ENCODE measurements around the gene SKIL. TPM values are rescaled to one million over a fixed set of nuclear protein-coding genes. Genes with fewer than 3 reads are reported as not detected.

The SKIL gene
- total and polyA plus RNA-seq, 2 donors (not counting 1 experiment from before 2014, with no cell fraction given) = 7.7 to 145 TPM

DNA sequence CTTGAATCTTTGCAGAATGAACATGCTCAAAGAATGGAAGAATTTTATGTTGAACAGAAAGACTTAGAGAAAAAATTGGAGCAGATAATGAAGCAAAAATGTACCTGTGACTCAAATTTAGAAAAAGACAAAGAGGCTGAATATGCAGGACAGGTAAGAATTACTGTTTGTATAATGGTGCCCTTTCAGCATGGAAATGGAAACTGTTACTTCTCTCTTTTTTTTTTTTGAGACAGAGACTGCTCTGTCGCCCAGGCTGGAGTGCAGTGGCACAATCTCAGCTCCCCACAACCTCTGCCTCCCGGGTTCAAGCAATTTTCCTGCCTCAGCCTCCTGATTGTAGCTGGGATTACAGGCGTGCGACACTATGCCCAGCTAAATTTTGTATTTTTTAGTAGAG is 33.6 kb downstream of the SKIL start:
- Histone ChIP-seq H3K79me2 (ENCODE audit: control insufficient read depth, insufficient read depth, low read length) (peaks cover 22% of the 10 kb centered on the region), H3K9ac (ENCODE audit: low read length) (no peak overlapping the region), H3K27me3 (replicated peaks in 1 of 4; ENCODE audit: control extremely low read depth in 1 of 4, control insufficient read depth in 3 of 4, insufficient read depth in 4 of 4, low read length in 3 of 4) (no peaks in the 10 kb centered on the region), H3K27ac (ENCODE audit: low read length in 2 of 2) (peak overlapping the region; percentile 7 to 62), H3K36me3 (replicated peaks in 1 of 2; ENCODE audit: control extremely low read depth in 1 of 2, control insufficient read depth in 1 of 2, extremely low read depth in 1 of 2, insufficient read depth in 2 of 2, low read length in 1 of 2) (peaks cover 6 to 40% of the 10 kb centered on the region in 2 experiments), H3K9me3 (ENCODE audit: control extremely low read depth in 1 of 3, control insufficient read depth in 2 of 3, insufficient read depth in 1 of 3, low read length in 2 of 3) (peaks cover 0 to 3% (median 0%) of the 10 kb centered on the region in 3 donors), H3K4me1 (ENCODE audit: control insufficient read depth in 2 of 2, insufficient read depth in 2 of 2, low read length in 2 of 2) (peaks cover 7 to 10% of the 10 kb centered on the region in 2 donors), H2AFZ (ENCODE audit: insufficient read depth, low read depth, low read length, poor library complexity, severe bottlenecking) (no peak overlapping the region), H3K4me3 (ENCODE audit: control extremely low read depth in 1 of 5, extremely low read depth in 1 of 5, insufficient read depth in 1 of 5, low read depth in 2 of 5, low read length in 4 of 5) (no peak overlapping the region), H4K20me1 (ENCODE audit: control insufficient read depth, insufficient read depth, low read length, poor library complexity, severe bottlenecking) (no peaks in the 10 kb centered on the region), H3K4me2 (replicated peaks; ENCODE audit: low read depth, low read length, poor library complexity, severe bottlenecking) (no peak overlapping the region)
- ChIA-PET CTCF (interaction anchor here (1.1 to 1.3 kb wide), 3 partner anchors 23 to 82 kb away, joined by 3 to 5 read pairs (median 4); no protein-coding TSS in a partner anchor), POLR2A (no interaction called here)
- DNase-seq (no peak), ATAC-seq (ENCODE audit: low read depth) (no peak)
- TF ChIP-seq CTCF (IDR thresholded peaks at IDR 0.05) (no peak), EZH2 (IDR thresholded peaks at IDR 0.05; ENCODE audit: borderline replicate concordance, insufficient read depth, low read depth, low read length, poor library complexity, severe bottlenecking) (no peak)
- H3K27me3 Mint-ChIP-seq = no peaks in the 10 kb centered on the region
- WGBS (ENCODE audit: insufficient coverage) = 100% methylated on average over 2 of the region's 4 CpGs
- H3K4me3 Mint-ChIP-seq = no peak overlapping the region
- intact Hi-C loops (cut with micrococcal nuclease) = no loop called here
- peak overlapping the region; percentile 0 for H3K27ac Mint-ChIP-seq
- H3K4me1 Mint-ChIP-seq = peaks cover 19% of the 10 kb centered on the region
- no peaks in the 10 kb centered on the region for H3K9me3 Mint-ChIP-seq (ENCODE audit: insufficient read depth)

DNA sequence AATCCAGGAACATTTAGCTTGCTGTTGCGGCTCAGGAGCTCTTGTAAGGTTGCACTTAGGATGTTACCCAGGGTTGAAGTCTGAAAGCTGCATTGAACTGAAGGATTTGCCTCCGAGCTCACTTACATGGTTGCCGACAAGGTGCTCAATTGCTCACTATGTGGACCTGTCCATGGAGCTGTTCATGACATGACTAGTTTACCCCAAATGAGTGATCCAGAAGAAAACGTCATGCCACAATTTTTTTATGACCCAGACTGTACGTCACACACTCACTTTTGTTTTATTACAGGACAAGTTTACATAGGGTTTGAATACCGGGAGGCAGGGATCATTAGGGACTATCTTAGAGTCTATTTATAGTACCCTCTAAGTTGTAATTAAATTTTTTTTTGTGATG is 40.2 kb downstream of the SKIL start:
- H3K4me1 ChIP-seq (ENCODE audit: control insufficient read depth in 2 of 2, insufficient read depth in 2 of 2, low read length in 2 of 2) = peaks cover 3 to 7% of the 10 kb centered on the region in 2 donors
- DNase-seq = no peak
- Mint-ChIP-seq H3K4me3 (no peak overlapping the region), H3K27me3 (no peaks in the 10 kb centered on the region), H3K4me1 (peaks cover 20% of the 10 kb centered on the region), H3K9me3 (ENCODE audit: insufficient read depth) (no peaks in the 10 kb centered on the region), H3K27ac (no peak overlapping the region)
- H4K20me1 ChIP-seq (ENCODE audit: control insufficient read depth, insufficient read depth, low read length, poor library complexity, severe bottlenecking) = no peaks in the 10 kb centered on the region
- no peak overlapping the region for H3K4me3 ChIP-seq (ENCODE audit: control extremely low read depth in 1 of 5, extremely low read depth in 1 of 5, insufficient read depth in 1 of 5, low read depth in 2 of 5, low read length in 4 of 5)
- ChIA-PET CTCF (interaction anchor here (0.9 to 1.9 kb wide), 6 partner anchors 9 to 90 kb away, joined by 3 to 6 read pairs (median 3); partner anchors contain the start of gene SKIL), POLR2A (interaction anchor here (0.7 kb wide), 1 partner anchor 59 kb away, joined by 4 read pairs; no protein-coding TSS in a partner anchor)
- H3K4me2 ChIP-seq (replicated peaks; ENCODE audit: low read depth, low read length, poor library complexity, severe bottlenecking) = no peak overlapping the region
- H2AFZ ChIP-seq (ENCODE audit: insufficient read depth, low read depth, low read length, poor library complexity, severe bottlenecking) = no peak overlapping the region
- H3K9ac ChIP-seq (ENCODE audit: low read length) = no peak overlapping the region
- ATAC-seq (ENCODE audit: low read depth) = no peak
- H3K9me3 ChIP-seq (ENCODE audit: control extremely low read depth in 1 of 3, control insufficient read depth in 2 of 3, insufficient read depth in 1 of 3, low read length in 2 of 3) = no peaks in the 10 kb centered on the region
- no peak overlapping the region for H3K27ac ChIP-seq (ENCODE audit: low read length in 2 of 2)
- WGBS (ENCODE audit: insufficient coverage) = 94% methylated on average over 3 of the region's 6 CpGs
- TF ChIP-seq CTCF (IDR thresholded peaks at IDR 0.05) (no peak), EZH2 (IDR thresholded peaks at IDR 0.05; ENCODE audit: borderline replicate concordance, insufficient read depth, low read depth, low read length, poor library complexity, severe bottlenecking) (no peak)
- intact Hi-C loops (cut with micrococcal nuclease) = no loop called here
- no peaks in the 10 kb centered on the region for H3K79me2 ChIP-seq (ENCODE audit: control insufficient read depth, insufficient read depth, low read length)
- no peaks in the 10 kb centered on the region for H3K27me3 ChIP-seq (replicated peaks in 1 of 4; ENCODE audit: control extremely low read depth in 1 of 4, control insufficient read depth in 3 of 4, insufficient read depth in 4 of 4, low read length in 3 of 4)
- H3K36me3 ChIP-seq (replicated peaks in 1 of 2; ENCODE audit: control extremely low read depth in 1 of 2, control insufficient read depth in 1 of 2, extremely low read depth in 1 of 2, insufficient read depth in 2 of 2, low read length in 1 of 2) = peaks cover 0 to 3% of the 10 kb centered on the region in 2 experiments
